H1 (cell line): ENCODE results near the gene BACE1. TPM values are rescaled to one million over a fixed set of nuclear protein-coding genes. Genes with fewer than 3 reads are reported as not detected.

ENCODE experiments used
- CTCF ChIA-PET: fragments of 300-600 bp; sonication (Branson Sonifier 250); formaldehyde crosslinking; loops from one replicate; lab custom pipeline; 2021; ENCODE audit not compliant: partially characterized antibody; lab: Charles Lee
- POLR2A ChIA-PET: fragments of 300-600 bp; sonication (Branson Sonifier 250); formaldehyde crosslinking; loops from one replicate; lab custom pipeline; 2021; ENCODE audit warnings: inconsistent platforms; ENCODE audit not compliant: partially characterized antibody; lab: Charles Lee
- DNase-seq, 2 experiments: peaks; one replicate each; pipeline versions ENCODE4 v3.0.0 to v3.0.0-alpha.2; 2010 to 2022; ENCODE audit warnings: low spot score in 2 of 2, low read depth in 1 of 2, mixed read lengths in 1 of 2
- FAIRE-seq: peaks from 2 replicates; lab custom pipeline; 2011; peaks lifted over from hg19 to GRCh38; lab: Jason Lieb, UNC
- H2AFZ ChIP-seq: 2 replicates; pipeline ENCODE4 v1.8.1; 2012; ENCODE audit warnings: low read length, inconsistent platforms
- H2AK5ac ChIP-seq: 2 replicates; pipeline ENCODE4 v1.6.1; 2013; ENCODE audit warnings: low read depth, low read length
- H2BK120ac ChIP-seq: replicated peaks from 2 replicates; pipeline ENCODE3; 2013; ENCODE audit warnings: low read depth, low read length, inconsistent platforms
- H2BK12ac ChIP-seq: 2 replicates; pipeline ENCODE4 v1.6.1; 2013; ENCODE audit warnings: low read depth, low read length
- H2BK15ac ChIP-seq: 2 replicates; pipeline ENCODE4 v1.6.1; 2013; ENCODE audit warnings: low read length
- H2BK20ac ChIP-seq: 2 replicates; pipeline ENCODE4 v1.6.1; 2013; ENCODE audit warnings: low read length
- H2BK5ac ChIP-seq: 2 replicates; pipeline ENCODE4 v1.6.1; 2013; ENCODE audit warnings: low read depth, low read length
- H3K14ac ChIP-seq: 2 replicates; pipeline ENCODE4 v1.6.1; 2013; ENCODE audit warnings: inconsistent platforms; ENCODE audit not compliant: insufficient read length
- H3K18ac ChIP-seq: 2 replicates; pipeline ENCODE4 v1.6.1; 2013; ENCODE audit warnings: low read length; ENCODE audit errors: extremely low read depth
- H3K23ac ChIP-seq: 2 replicates; pipeline ENCODE4 v1.6.1; 2013; ENCODE audit warnings: inconsistent platforms; ENCODE audit not compliant: insufficient read length
- H3K23me2 ChIP-seq: 2 replicates; pipeline ENCODE4 v1.6.1; 2013; ENCODE audit warnings: low read depth, low read length
- H3K27ac ChIP-seq: 2 replicates; pipeline ENCODE4 v1.6.1; 2011; ENCODE audit warnings: low read depth, low read length, inconsistent platforms
- H3K27me3 ChIP-seq, 4 experiments: replicated peaks in 1 of 4; 1 replicate in 1 of 4; 2 replicates in 3 of 4; pipeline versions ENCODE4 v1.6.1 to v1.8.1; 2011 to 2013; ENCODE audit warnings: low read length in 3 of 4, mild to moderate bottlenecking in 3 of 4, inconsistent platforms in 2 of 4, mixed read lengths in 2 of 4, moderate library complexity in 1 of 4; ENCODE audit not compliant: control insufficient read depth in 3 of 4, insufficient read depth in 3 of 4; ENCODE audit errors: extremely low read depth in 1 of 4
- H3K36me3 ChIP-seq, 4 experiments: 2 replicates each; pipeline versions ENCODE4 v1.6.1 to v1.8.1; 2011 to 2013; ENCODE audit warnings: mild to moderate bottlenecking in 4 of 4, low read length in 3 of 4, moderate library complexity in 2 of 4, control low read depth in 1 of 4, inconsistent platforms in 1 of 4; ENCODE audit not compliant: insufficient read depth in 4 of 4, control insufficient read depth in 2 of 4
- H3K4ac ChIP-seq: replicated peaks from 2 replicates; pipeline ENCODE3; 2013; ENCODE audit warnings: low read length, low read depth, mixed read lengths, inconsistent platforms; ENCODE audit not compliant: insufficient read length
- H3K4me1 ChIP-seq, 4 experiments: replicated peaks in 1 of 4; 1 replicate in 1 of 4; 2 replicates in 3 of 4; pipeline versions ENCODE4 v1.6.1 to v1.8.1; 2011 to 2013; ENCODE audit warnings: low read length in 3 of 4, inconsistent platforms in 2 of 4, mixed read lengths in 1 of 4; ENCODE audit not compliant: insufficient read depth in 4 of 4, control insufficient read depth in 3 of 4
- H3K4me2 ChIP-seq, 2 experiments: 2 replicates each; pipeline versions ENCODE4 v1.6.1 to v1.8.1; 2011 to 2013; ENCODE audit warnings: low read depth in 2 of 2, low read length in 2 of 2, control low read depth in 1 of 2, inconsistent platforms in 1 of 2, mild to moderate bottlenecking in 1 of 2; ENCODE audit not compliant: insufficient read depth in 1 of 2
- H3K4me3 ChIP-seq, 4 experiments: fragments of 200-600, 300-600 bp in 1 of 4; sonication (generic), shearing (Covaris generic), sonication (Bioruptor Twin) in 1 of 4; 2 replicates each; pipeline versions ENCODE4 v1.5.1 to v1.8.1; 2011 to 2016; ENCODE audit warnings: low read length in 4 of 4, low read depth in 3 of 4, control low read depth in 2 of 4, inconsistent platforms in 2 of 4, mild to moderate bottlenecking in 2 of 4, mixed read lengths in 1 of 4, moderate library complexity in 1 of 4; ENCODE audit not compliant: insufficient read depth in 2 of 4; ENCODE audit errors: extremely low read depth in 1 of 4
- H3K56ac ChIP-seq: replicated peaks from 2 replicates; pipeline ENCODE3; 2013; ENCODE audit warnings: low read depth, mild to moderate bottlenecking, mixed read lengths, low read length, inconsistent platforms; ENCODE audit not compliant: insufficient read length
- H3K79me1 ChIP-seq: 2 replicates; pipeline ENCODE4 v1.6.1; 2013; ENCODE audit warnings: low read depth, low read length, control low read depth
- H3K79me2 ChIP-seq, 2 experiments: 2 replicates each; pipeline versions ENCODE4 v1.6.1 to v1.8.1; 2012 to 2013; ENCODE audit warnings: low read length in 2 of 2, mild to moderate bottlenecking in 2 of 2, inconsistent platforms in 1 of 2; ENCODE audit not compliant: insufficient read depth in 2 of 2, control insufficient read depth in 1 of 2
- H3K9ac ChIP-seq, 4 experiments: replicated peaks in 1 of 4; 1 replicate in 1 of 4; 2 replicates in 3 of 4; pipeline versions ENCODE4 v1.6.1 to v1.8.1; 2011 to 2013; ENCODE audit warnings: low read depth in 3 of 4, low read length in 3 of 4, control low read depth in 2 of 4, mild to moderate bottlenecking in 2 of 4, moderate library complexity in 2 of 4, inconsistent platforms in 1 of 4; ENCODE audit errors: extremely low read depth in 1 of 4
- H3K9me3 ChIP-seq, 2 experiments: 2 replicates each; pipeline versions ENCODE4 v1.6.1 to v1.8.1; 2012 to 2013; ENCODE audit warnings: mild to moderate bottlenecking in 2 of 2, moderate library complexity in 2 of 2, control low read depth in 1 of 2, inconsistent platforms in 1 of 2, low read depth in 1 of 2, low read length in 1 of 2, mixed read lengths in 1 of 2; ENCODE audit not compliant: insufficient read depth in 2 of 2
- H4K20me1 ChIP-seq, 2 experiments: replicated peaks in 1 of 2; 2 replicates each; pipeline versions ENCODE3 to v1.8.1; 2011 to 2013; ENCODE audit warnings: inconsistent platforms in 2 of 2, low read length in 2 of 2, mild to moderate bottlenecking in 1 of 2; ENCODE audit not compliant: insufficient read depth in 2 of 2, control insufficient read depth in 1 of 2
- H4K5ac ChIP-seq: 2 replicates; pipeline ENCODE4 v1.6.1; 2013; ENCODE audit warnings: low read length, low read depth, mixed read lengths, inconsistent platforms; ENCODE audit not compliant: insufficient read length
- H4K8ac ChIP-seq: 2 replicates; pipeline ENCODE4 v1.8.0; 2013; ENCODE audit warnings: mild to moderate bottlenecking, moderate library complexity, low read length, inconsistent platforms; ENCODE audit not compliant: insufficient read depth; ENCODE audit errors: extremely low read depth
- H4K91ac ChIP-seq: replicated peaks from 2 replicates; pipeline ENCODE3; 2013; ENCODE audit warnings: low read length, mixed read lengths, inconsistent platforms; ENCODE audit not compliant: insufficient read length
- EP300 ChIP-seq, 2 experiments: IDR thresholded peaks; 1 replicate in 1 of 2; 2 replicates in 1 of 2; pipeline ENCODE4 v1.6.1; 2011 to 2012; ENCODE audit warnings: low read depth in 2 of 2, low read length in 2 of 2, mild to moderate bottlenecking in 2 of 2, borderline replicate concordance in 1 of 2, inconsistent platforms in 1 of 2, moderate library complexity in 1 of 2
- EZH2 ChIP-seq: fragments of 200-600 bp; sonication (generic); IDR thresholded peaks from 2 replicates; pipeline ENCODE4 v1.7.1; 2012; ENCODE audit warnings: low read depth, mild to moderate bottlenecking, moderate library complexity, low read length, inconsistent platforms; ENCODE audit not compliant: severe bottlenecking
- FOSL1 ChIP-seq: IDR thresholded peaks from 2 replicates; pipeline ENCODE4 v1.6.1; 2011; ENCODE audit warnings: mild to moderate bottlenecking, low read depth, low read length, moderate library complexity; ENCODE audit not compliant: insufficient read depth
- JUN ChIP-seq: IDR thresholded peaks from 2 replicates; pipeline ENCODE4 v1.6.1; 2011; ENCODE audit warnings: low read depth, mild to moderate bottlenecking, improper control_type of control experiment, low read length
- KDM4A ChIP-seq: IDR thresholded peaks from one replicate; pipeline ENCODE4 v1.7.1; 2012; ENCODE audit warnings: low read depth, mild to moderate bottlenecking, moderate library complexity, low read length, inconsistent platforms; ENCODE audit not compliant: severe bottlenecking
- SP4 ChIP-seq: IDR thresholded peaks from 2 replicates; pipeline ENCODE4 v1.6.1; 2012; ENCODE audit warnings: low read length, inconsistent platforms
- SUZ12 ChIP-seq: fragments of 200-600 bp; sonication (generic); IDR thresholded peaks from 2 replicates; pipeline ENCODE4 v1.6.1; 2012; ENCODE audit warnings: mild to moderate bottlenecking, inconsistent platforms, low read length, moderate library complexity, mixed read lengths
- WGBS, 2 experiments: shearing (Covaris generic) in 1 of 2; methylation state at CpG; one replicate each; pipeline versions ENCODE4 v1.1.6 to v1.1.7; 2013 to 2015; ENCODE audit warnings: low lambda C conversion rate in 2 of 2, mixed read lengths in 2 of 2, inconsistent platforms in 1 of 2, low coverage in 1 of 2, missing lambda C conversion rate in 1 of 2; ENCODE audit not compliant: insufficient replicate concordance in 2 of 2, insufficient coverage in 1 of 2, insufficient read length in 1 of 2; ENCODE audit errors: extremely low coverage in 1 of 2, missing lambda C conversion rate in 1 of 2; 5-methylcytosine and 5-hydroxymethylcytosine counted together
- polyA plus RNA-seq, 7 experiments: library from polyadenylated mRNA; depleted of rRNA in 3 of 7; stranded (reverse) in 5 of 7; unstranded in 2 of 7; fragments of >200 nt in 5 of 7; fragments of 200-250 nt in 2 of 7; gene quantifications; 1 replicate in 5 of 7; 2 replicates in 1 of 7; 4 replicates in 1 of 7; pipeline versions ENCODE4 v1.2.1 to v1.2.3, GENCODE V29; 2011 to 2013; ENCODE audit warnings: missing spikeins in 2 of 7, mixed read lengths in 2 of 7
- total RNA-seq: library from RNA; stranded (reverse); fragmentation: NEBNext Ultra II Directional; extraction: Animal tissue kit (Norgen Biotek cat#: 25700); gene quantifications from 2 replicates; pipeline ENCODE4 v1.2.1, GENCODE V29; 2021

Gene BACE1
- total and polyA plus RNA-seq, 2 of the 8 experiments (the other 6 are each of a cell fraction or from before 2014, with no cell fraction given), result 7.7 to 7.9 TPM

DNA sequence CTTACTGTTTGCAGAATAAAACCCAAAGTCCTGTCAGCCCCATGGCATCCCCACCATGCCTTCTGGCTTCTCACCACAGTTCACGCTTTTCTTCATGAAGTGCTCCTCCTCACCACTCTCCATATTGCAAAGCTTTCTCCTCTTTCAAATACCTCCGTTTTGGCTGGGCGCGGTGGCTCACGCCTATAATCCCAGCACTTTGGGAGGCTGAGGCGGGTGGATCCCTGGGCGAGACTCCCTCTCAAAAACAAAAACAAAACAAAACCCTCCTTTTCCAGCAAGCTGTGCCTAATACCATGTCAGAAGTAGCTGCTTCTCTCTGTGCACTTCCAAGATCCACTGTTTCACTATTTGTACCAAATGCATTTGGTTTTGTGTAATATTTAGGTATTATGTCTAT is 6.7 kb downstream of the BACE1 start:
- Histone ChIP-seq H3K4me1 (peaks cover 0 to 1% (median under 1%) of the 10 kb centered on the region in 4 experiments; a peak in 1 of 7 replicates), H2BK5ac (no peak overlapping the region), H4K91ac (no peak overlapping the region), H2BK20ac (no peak overlapping the region), H2BK12ac (no peak overlapping the region), H3K18ac (no peak overlapping the region), H3K79me1 (no peaks in the 10 kb centered on the region), H3K79me2 (no peaks in the 10 kb centered on the region), H4K20me1 (no peaks in the 10 kb centered on the region), H3K4ac (no peak overlapping the region), H3K36me3 (no peaks in the 10 kb centered on the region), H2AFZ (no peak overlapping the region), H4K5ac (no peak overlapping the region), H4K8ac (no peak overlapping the region), H3K9ac (no peak overlapping the region), H3K56ac (no peak overlapping the region), H3K14ac (no peak overlapping the region), H3K23ac (no peak overlapping the region), H3K4me3 (no peak overlapping the region), H3K4me2 (no peak overlapping the region), H3K9me3 (no peaks in the 10 kb centered on the region), H3K23me2 (no peaks in the 10 kb centered on the region), H3K27me3 (0 out of 7 replicates have a peak, but pooled peaks cover 0 to 3% (median 0%) of the 10 kb centered on the region in 4 experiments), H2BK120ac (no peak overlapping the region), H2BK15ac (no peak overlapping the region), H2AK5ac (no peak overlapping the region), H3K27ac (no peak overlapping the region)
- ChIA-PET CTCF (interaction anchor here (0.6 to 1.5 kb wide), 3 partner anchors 10 to 216 kb away, joined by 3 read pairs; no protein-coding TSS in a partner anchor), POLR2A (interaction anchor here (0.9 to 2.4 kb wide), 4 partner anchors 8 to 22 kb away, joined by 3 to 6 read pairs (median 4); partner anchors contain the start of gene CEP164)
- FAIRE-seq (no peak), DNase-seq (no peak)
- 92% methylated on average over 7 of the region's 7 CpGs; no CpG with 5 or more reads in 1 of the 2 experiments for WGBS, 2 experiments
- TF ChIP-seq SP4 (no peak), EZH2 (no peak), JUN (no peak), EP300 (IDR thresholded peaks at IDR 0.05; ENCODE audit: borderline replicate concordance in 1 of 2, low read depth in 2 of 2, low read length in 2 of 2) (no peak), KDM4A (no peak), SUZ12 (no peak), FOSL1 (no peak)
